GM21529 (cell line): ENCODE measurements around the gene FAM72D.
"Not testable (repeated sequence)": the region's sequence is repeated elsewhere in the genome, so short reads cannot be mapped to it uniquely, and the experiment has no call there.

Experiments
- ATAC-seq: cut with Tn5 transposase; IDR thresholded peaks from one replicate; pipeline ENCODE4 v1.9.1; 2021; ENCODE audit not compliant: unreplicated experiment

Gene FAM72D

GRCh38 chr1:145095284-145096057 is at the start of gene FAM72D, which contains the start of gene SRGAP2B:
FAM72D (plus strand) TSS chr1:145095974; CDS start chr1:145096848, 874 bp downstream.
SRGAP2B (minus strand) TSS chr1:145095328; CDS start chr1:145092901, 2,427 bp downstream.
- ATAC-seq, result peak; percentile 81

- not testable (repeated sequence) for ATAC-seq
Observed at GRCh38 chr1:145047553-145047952, 48.2 kb upstream of the FAM72D start.

DNA sequence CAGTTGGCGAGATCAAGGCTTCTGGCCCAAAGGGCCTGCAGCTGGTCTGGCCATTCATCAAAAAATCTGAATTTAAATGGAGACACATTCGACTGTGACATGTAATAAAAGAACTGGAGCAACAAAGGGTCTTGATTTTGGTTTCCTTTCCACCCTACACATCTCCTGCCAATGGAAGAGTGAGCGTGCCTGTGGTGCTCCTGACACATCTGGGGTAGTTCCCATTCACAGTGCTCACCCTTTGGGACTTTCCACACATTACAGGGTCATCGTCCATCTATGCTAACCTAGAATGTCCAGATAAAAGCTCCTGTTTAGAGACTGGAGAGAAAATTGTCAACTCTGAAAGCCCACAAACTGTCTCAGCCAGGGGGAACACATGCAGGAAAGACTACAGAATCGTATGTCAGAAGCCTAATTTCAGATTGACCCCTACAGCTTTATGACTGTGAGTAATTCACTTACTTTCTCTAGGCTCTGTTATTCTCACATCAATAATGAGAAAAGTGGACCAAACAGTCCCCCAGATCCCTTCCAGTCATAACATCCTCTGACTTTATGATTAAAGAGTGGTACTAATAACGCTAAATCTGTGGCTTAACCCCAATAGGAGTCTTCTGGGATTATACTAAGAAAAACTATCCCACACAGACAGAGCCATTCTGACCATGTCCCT is 47.5 kb upstream of the FAM72D start:
- ATAC-seq, result not testable (repeated sequence)

DNA sequence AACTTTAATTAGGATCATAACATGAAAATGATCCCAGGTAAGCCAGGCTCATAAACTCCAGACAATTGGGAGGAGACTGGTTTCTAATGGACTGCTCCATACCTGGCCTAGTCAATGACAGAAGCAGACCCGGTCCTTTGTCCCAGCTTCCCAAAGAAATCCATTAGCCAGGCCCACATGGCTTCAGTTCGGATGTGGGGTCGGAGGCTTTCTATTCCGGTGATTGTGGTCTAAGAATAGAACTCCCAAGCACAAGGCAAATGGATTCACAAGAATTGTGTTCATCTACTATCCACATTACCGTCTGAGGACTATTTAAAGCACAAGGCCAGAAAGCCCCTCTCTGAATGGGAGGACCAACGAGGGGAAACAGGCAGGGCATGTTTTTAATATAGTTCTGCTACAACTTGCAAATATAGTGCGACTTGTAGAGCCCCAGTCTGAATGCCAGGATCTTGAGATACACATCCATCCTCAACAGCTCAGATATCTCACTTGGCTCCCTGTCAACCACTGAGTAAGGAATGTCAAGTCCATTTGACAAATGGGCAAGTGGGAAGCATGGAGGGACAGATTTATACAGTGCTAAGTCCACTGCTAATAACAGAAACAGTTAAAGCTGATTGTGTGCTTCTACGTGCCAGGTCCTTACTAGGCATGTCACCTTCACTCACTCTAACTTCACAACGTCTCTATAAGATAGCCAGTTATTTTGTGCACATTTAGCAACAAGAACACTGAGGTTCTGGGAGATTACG is 43.6 kb upstream of the FAM72D start:
- not testable (repeated sequence) for ATAC-seq

DNA sequence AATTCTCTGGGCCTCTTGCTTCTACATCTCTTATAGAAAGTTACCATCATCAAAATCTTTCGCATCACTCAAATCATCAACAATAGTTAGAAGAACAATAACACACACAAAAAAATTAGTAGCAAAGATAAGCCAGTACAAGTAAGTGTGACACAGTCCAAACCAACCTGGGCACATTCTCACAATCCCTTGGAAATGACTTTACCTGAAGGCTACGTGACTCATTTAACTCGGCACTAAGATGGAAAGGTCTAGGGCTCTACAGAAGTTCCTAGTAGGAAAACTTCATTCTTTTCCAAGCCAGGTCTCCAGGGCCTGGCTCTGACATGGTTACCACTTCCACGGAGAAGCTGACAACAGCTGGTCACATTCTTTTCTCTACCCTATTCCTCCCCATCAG is 42.3 kb upstream of the FAM72D start:
- not testable (repeated sequence) for ATAC-seq

- peak; percentile 99 for ATAC-seq
Observed at GRCh38 chr1:145055217-145055760, 40.5 kb upstream of the FAM72D start.

DNA sequence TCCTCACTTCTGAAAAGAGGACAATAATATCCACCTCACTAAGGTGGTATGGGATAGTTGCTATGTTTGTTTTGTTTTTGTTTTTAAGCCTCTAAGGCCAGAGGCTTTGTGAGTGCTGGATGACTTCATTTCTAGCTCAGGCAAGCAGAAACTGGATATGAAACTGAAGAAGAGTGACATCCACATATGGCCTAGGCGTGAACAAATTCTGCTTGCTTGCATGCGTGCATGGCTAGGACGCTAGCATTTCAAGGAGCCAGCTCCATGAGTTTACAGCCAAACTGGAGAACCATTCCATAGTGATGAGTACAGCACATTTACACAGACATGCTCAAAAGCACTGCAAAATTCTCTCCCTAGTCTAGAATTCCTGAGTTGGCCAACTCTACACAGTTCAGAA is 37.6 kb upstream of the FAM72D start:
- peak; percentile 44 for ATAC-seq

- ATAC-seq, result not testable (repeated sequence)
Observed at GRCh38 chr1:145063285-145063684, 32.5 kb upstream of the FAM72D start.

DNA sequence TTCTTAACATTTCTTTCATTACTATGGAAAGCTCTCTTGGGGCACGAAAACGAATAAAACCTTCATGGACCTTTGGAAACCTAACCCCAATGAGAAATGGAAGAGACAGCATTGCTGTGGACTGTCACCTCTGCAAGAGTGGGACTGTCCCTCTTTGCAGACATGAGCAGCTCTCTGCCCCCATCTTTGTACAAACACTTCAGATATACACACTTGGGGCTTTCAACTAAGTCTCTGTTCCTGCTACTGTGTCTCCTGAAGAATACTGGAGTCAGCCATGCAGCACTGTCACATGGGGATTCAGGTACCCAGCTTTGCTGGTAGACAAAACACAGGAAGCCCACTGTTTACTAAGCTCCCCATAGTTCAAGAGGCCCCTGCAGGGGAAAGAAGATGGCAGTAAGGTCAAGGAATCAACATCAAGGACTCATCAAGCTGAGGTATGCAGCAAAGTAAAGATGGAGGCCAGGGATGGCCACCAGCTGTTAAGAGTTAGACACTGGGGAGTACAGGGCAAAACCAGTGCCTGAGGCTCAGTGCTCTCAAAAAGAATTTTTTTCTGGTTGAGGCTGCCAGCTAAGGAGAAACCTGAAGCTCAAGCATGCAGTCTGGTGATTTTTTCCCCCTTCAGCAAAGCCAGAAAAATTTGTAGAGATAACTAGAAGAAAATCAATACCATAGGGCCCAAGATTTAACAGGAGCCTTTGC is 31.7 kb upstream of the FAM72D start:
- ATAC-seq, result not testable (repeated sequence)

DNA sequence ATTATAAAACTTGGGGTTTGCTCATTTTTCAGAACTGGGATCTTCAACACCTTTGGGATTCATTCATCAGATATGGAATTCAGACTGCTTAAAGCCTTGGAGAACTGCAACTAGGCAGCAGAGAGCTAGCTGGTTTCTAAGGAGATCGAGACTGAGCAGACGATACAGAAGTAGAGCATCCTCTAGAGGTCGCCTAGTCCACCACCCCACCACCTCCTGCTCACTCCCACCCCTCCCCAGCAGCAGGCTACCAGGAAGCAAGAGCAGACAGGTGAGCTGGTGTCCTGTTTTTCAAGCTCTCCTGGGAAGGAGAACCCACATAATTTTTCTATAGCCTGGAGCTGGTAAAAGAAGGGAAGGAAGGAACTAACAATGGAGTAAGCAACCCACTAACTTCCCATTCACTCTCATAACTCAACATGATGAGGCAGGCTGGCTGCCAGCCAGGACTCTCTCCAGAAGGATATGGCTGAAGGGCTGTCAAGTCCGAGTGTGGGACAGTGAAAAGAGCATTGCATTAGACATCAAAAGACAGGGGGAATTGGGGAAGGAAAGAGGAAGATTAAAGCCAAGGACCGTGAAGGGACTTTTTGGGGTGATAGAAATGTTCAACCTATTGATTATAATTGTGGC is 30.5 kb upstream of the FAM72D start:
- ATAC-seq, result peak; percentile 82

GRCh38 chr1:145066486-145066885 is 29.3 kb upstream of the FAM72D start:
- ATAC-seq, result not testable (repeated sequence)

DNA sequence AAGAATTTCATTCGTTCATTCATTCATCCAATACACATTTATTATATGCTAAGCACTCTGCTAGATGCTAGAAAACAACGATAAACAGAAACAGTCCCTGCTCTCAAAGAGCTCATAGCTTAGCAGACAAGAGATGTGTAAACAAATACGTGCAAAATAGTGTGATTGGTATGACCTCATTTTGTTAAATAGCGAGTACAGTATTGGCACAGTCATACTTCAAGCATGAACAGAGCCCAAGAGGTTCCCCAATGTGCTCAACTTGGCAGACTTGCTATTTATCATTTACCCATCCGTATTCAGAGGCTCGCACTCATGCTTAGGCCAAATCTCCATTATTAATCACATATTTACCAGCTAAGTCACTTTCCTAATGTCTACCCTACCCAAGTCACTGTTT is 24.2 kb upstream of the FAM72D start:
- ATAC-seq, result not testable (repeated sequence)

- not testable (repeated sequence) for ATAC-seq
Observed at GRCh38 chr1:145074021-145074559, 21.7 kb upstream of the FAM72D start.

DNA sequence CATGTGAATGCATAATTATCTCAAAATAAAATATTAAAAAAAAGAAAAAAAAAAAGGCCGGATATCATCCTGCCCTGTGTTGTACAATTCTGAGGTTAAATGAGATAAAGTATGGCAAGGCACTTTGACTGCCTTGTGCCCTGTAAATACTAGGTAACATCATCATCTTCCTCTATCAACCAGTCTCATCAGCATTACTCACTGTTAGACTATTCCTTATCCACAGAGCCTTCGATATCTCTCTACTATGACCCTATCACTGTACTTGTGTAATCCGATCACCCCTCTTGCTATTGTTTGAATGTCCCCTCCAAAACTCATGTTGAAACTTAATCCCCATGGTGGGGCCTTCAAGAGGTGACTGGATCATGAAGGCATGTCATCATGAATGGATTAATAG is 18.9 kb upstream of the FAM72D start:
- not testable (repeated sequence) for ATAC-seq

GRCh38 chr1:145077872-145078786 is 17.6 kb upstream of the FAM72D start:
- not testable (repeated sequence) for ATAC-seq

GRCh38 chr1:145078787-145079370 is 16.9 kb upstream of the FAM72D start:
- ATAC-seq, result not testable (repeated sequence)

GRCh38 chr1:145079737-145080136 is 16.0 kb upstream of the FAM72D start:
- ATAC-seq, result not testable (repeated sequence)

DNA sequence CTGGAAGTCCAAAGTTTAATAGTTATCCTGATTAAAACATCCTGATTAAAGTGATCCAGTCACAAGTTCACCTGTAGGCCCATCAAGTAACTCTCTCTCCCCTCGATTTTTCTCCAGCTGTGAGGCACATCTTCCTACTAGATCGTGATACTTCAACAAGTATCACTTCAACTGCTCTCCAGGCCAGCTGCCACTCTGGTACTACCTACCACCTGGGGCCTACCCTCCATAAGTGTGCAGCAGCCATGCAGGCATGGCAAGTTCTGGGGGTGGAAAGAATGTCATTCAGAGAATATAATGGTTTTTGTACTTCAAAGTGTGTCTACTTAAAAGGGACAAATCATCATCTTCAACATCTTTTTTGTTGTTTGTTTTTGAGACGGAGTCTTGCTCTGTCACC is 15.6 kb upstream of the FAM72D start:
- ATAC-seq, result not testable (repeated sequence)
